Hepatocyte (in vitro differentiated cells): Measurements from ENCODE around the gene SDE2.

ENCODE experiments used
- EZH2 ChIP-seq: fragments of 200-600 bp; sonication (generic); IDR thresholded peaks from 2 replicates; pipeline ENCODE4 v1.6.1; 2016; ENCODE audit warnings: antibody characterized with exemption, mild to moderate bottlenecking, borderline replicate concordance
- EZH2phosphoT487 ChIP-seq: fragments of 200-600 bp; sonication (generic); IDR thresholded peaks from one replicate; pipeline ENCODE4 v1.6.1; 2018; ENCODE audit warnings: antibody characterized with exemption, mild to moderate bottlenecking, low read depth, moderate library complexity; ENCODE audit not compliant: unreplicated experiment, severe bottlenecking
- TF ChIP-seq, protein P1 (sequence below): fragments of 200-600 bp; sonication (generic); IDR thresholded peaks from 2 replicates; pipeline ENCODE4 v1.5.1; 2016; ENCODE audit warnings: antibody characterized with exemption, mild to moderate bottlenecking; ENCODE audit not compliant: poor library complexity

DNA sequence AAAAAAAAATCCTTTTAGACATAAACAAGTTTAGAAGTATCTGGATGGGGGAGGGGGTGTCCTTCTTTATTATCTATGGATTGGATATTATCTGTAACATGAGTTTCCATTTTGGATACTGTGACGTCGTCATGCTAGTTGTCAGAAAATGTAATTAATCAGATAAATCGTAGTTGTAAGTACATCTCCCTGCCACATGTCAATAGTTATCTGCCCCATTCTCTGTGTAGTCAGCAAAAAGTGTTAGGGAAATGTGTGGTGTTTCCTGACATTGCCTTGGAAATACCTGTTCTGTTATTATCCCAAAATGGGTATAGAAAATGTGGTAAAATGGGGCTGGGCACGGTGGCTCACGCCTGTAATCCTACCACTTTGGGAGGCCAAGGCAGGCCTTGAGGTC lies 24.6 kb upstream of the SDE2 start:
- TF ChIP-seq EZH2phosphoT487 (no peak), EZH2 (no peak)
- TF ChIP-seq, protein P1, sequence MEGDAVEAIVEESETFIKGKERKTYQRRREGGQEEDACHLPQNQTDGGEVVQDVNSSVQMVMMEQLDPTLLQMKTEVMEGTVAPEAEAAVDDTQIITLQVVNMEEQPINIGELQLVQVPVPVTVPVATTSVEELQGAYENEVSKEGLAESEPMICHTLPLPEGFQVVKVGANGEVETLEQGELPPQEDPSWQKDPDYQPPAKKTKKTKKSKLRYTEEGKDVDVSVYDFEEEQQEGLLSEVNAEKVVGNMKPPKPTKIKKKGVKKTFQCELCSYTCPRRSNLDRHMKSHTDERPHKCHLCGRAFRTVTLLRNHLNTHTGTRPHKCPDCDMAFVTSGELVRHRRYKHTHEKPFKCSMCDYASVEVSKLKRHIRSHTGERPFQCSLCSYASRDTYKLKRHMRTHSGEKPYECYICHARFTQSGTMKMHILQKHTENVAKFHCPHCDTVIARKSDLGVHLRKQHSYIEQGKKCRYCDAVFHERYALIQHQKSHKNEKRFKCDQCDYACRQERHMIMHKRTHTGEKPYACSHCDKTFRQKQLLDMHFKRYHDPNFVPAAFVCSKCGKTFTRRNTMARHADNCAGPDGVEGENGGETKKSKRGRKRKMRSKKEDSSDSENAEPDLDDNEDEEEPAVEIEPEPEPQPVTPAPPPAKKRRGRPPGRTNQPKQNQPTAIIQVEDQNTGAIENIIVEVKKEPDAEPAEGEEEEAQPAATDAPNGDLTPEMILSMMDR = no peak
